H1 (cell line): ENCODE measurements around the gene GABRA4. TPM values are rescaled to one million over a fixed set of nuclear protein-coding genes. Genes with fewer than 3 reads are reported as not detected.

ENCODE experiments used
- CTCF ChIA-PET: fragments of 300-600 bp; sonication (Branson Sonifier 250); formaldehyde crosslinking; loops from one replicate; lab custom pipeline; 2021; ENCODE audit not compliant: partially characterized antibody; lab: Charles Lee
- POLR2A ChIA-PET: fragments of 300-600 bp; sonication (Branson Sonifier 250); formaldehyde crosslinking; loops from one replicate; lab custom pipeline; 2021; ENCODE audit warnings: inconsistent platforms; ENCODE audit not compliant: partially characterized antibody; lab: Charles Lee
- DNase-seq, 2 experiments: peaks; one replicate each; pipeline versions ENCODE4 v3.0.0 to v3.0.0-alpha.2; 2010 to 2022; ENCODE audit warnings: low spot score in 2 of 2, low read depth in 1 of 2, mixed read lengths in 1 of 2
- FAIRE-seq: peaks from 2 replicates; lab custom pipeline; 2011; peaks lifted over from hg19 to GRCh38; lab: Jason Lieb, UNC
- H2AFZ ChIP-seq: 2 replicates; pipeline ENCODE4 v1.8.1; 2012; ENCODE audit warnings: low read length, inconsistent platforms
- H2AK5ac ChIP-seq: 2 replicates; pipeline ENCODE4 v1.6.1; 2013; ENCODE audit warnings: low read depth, low read length
- H2BK120ac ChIP-seq: replicated peaks from 2 replicates; pipeline ENCODE3; 2013; ENCODE audit warnings: low read depth, low read length, inconsistent platforms
- H2BK12ac ChIP-seq: 2 replicates; pipeline ENCODE4 v1.6.1; 2013; ENCODE audit warnings: low read depth, low read length
- H2BK15ac ChIP-seq: 2 replicates; pipeline ENCODE4 v1.6.1; 2013; ENCODE audit warnings: low read length
- H2BK20ac ChIP-seq: 2 replicates; pipeline ENCODE4 v1.6.1; 2013; ENCODE audit warnings: low read length
- H2BK5ac ChIP-seq: 2 replicates; pipeline ENCODE4 v1.6.1; 2013; ENCODE audit warnings: low read depth, low read length
- H3K14ac ChIP-seq: 2 replicates; pipeline ENCODE4 v1.6.1; 2013; ENCODE audit warnings: inconsistent platforms; ENCODE audit not compliant: insufficient read length
- H3K18ac ChIP-seq: 2 replicates; pipeline ENCODE4 v1.6.1; 2013; ENCODE audit warnings: low read length; ENCODE audit errors: extremely low read depth
- H3K23ac ChIP-seq: 2 replicates; pipeline ENCODE4 v1.6.1; 2013; ENCODE audit warnings: inconsistent platforms; ENCODE audit not compliant: insufficient read length
- H3K23me2 ChIP-seq: 2 replicates; pipeline ENCODE4 v1.6.1; 2013; ENCODE audit warnings: low read depth, low read length
- H3K27ac ChIP-seq: 2 replicates; pipeline ENCODE4 v1.6.1; 2011; ENCODE audit warnings: low read depth, low read length, inconsistent platforms
- H3K27me3 ChIP-seq, 4 experiments: replicated peaks in 1 of 4; 1 replicate in 1 of 4; 2 replicates in 3 of 4; pipeline versions ENCODE4 v1.6.1 to v1.8.1; 2011 to 2013; ENCODE audit warnings: low read length in 3 of 4, mild to moderate bottlenecking in 3 of 4, inconsistent platforms in 2 of 4, mixed read lengths in 2 of 4, moderate library complexity in 1 of 4; ENCODE audit not compliant: control insufficient read depth in 3 of 4, insufficient read depth in 3 of 4; ENCODE audit errors: extremely low read depth in 1 of 4
- H3K36me3 ChIP-seq, 4 experiments: 2 replicates each; pipeline versions ENCODE4 v1.6.1 to v1.8.1; 2011 to 2013; ENCODE audit warnings: mild to moderate bottlenecking in 4 of 4, low read length in 3 of 4, moderate library complexity in 2 of 4, control low read depth in 1 of 4, inconsistent platforms in 1 of 4; ENCODE audit not compliant: insufficient read depth in 4 of 4, control insufficient read depth in 2 of 4
- H3K4ac ChIP-seq: replicated peaks from 2 replicates; pipeline ENCODE3; 2013; ENCODE audit warnings: low read length, low read depth, mixed read lengths, inconsistent platforms; ENCODE audit not compliant: insufficient read length
- H3K4me1 ChIP-seq, 4 experiments: replicated peaks in 1 of 4; 1 replicate in 1 of 4; 2 replicates in 3 of 4; pipeline versions ENCODE4 v1.6.1 to v1.8.1; 2011 to 2013; ENCODE audit warnings: low read length in 3 of 4, inconsistent platforms in 2 of 4, mixed read lengths in 1 of 4; ENCODE audit not compliant: insufficient read depth in 4 of 4, control insufficient read depth in 3 of 4
- H3K4me2 ChIP-seq, 2 experiments: 2 replicates each; pipeline versions ENCODE4 v1.6.1 to v1.8.1; 2011 to 2013; ENCODE audit warnings: low read depth in 2 of 2, low read length in 2 of 2, control low read depth in 1 of 2, inconsistent platforms in 1 of 2, mild to moderate bottlenecking in 1 of 2; ENCODE audit not compliant: insufficient read depth in 1 of 2
- H3K4me3 ChIP-seq, 4 experiments: fragments of 200-600, 300-600 bp in 1 of 4; sonication (generic), shearing (Covaris generic), sonication (Bioruptor Twin) in 1 of 4; 2 replicates each; pipeline versions ENCODE4 v1.5.1 to v1.8.1; 2011 to 2016; ENCODE audit warnings: low read length in 4 of 4, low read depth in 3 of 4, control low read depth in 2 of 4, inconsistent platforms in 2 of 4, mild to moderate bottlenecking in 2 of 4, mixed read lengths in 1 of 4, moderate library complexity in 1 of 4; ENCODE audit not compliant: insufficient read depth in 2 of 4; ENCODE audit errors: extremely low read depth in 1 of 4
- H3K56ac ChIP-seq: replicated peaks from 2 replicates; pipeline ENCODE3; 2013; ENCODE audit warnings: low read depth, mild to moderate bottlenecking, mixed read lengths, low read length, inconsistent platforms; ENCODE audit not compliant: insufficient read length
- H3K79me1 ChIP-seq: 2 replicates; pipeline ENCODE4 v1.6.1; 2013; ENCODE audit warnings: low read depth, low read length, control low read depth
- H3K79me2 ChIP-seq, 2 experiments: 2 replicates each; pipeline versions ENCODE4 v1.6.1 to v1.8.1; 2012 to 2013; ENCODE audit warnings: low read length in 2 of 2, mild to moderate bottlenecking in 2 of 2, inconsistent platforms in 1 of 2; ENCODE audit not compliant: insufficient read depth in 2 of 2, control insufficient read depth in 1 of 2
- H3K9ac ChIP-seq, 4 experiments: replicated peaks in 1 of 4; 1 replicate in 1 of 4; 2 replicates in 3 of 4; pipeline versions ENCODE4 v1.6.1 to v1.8.1; 2011 to 2013; ENCODE audit warnings: low read depth in 3 of 4, low read length in 3 of 4, control low read depth in 2 of 4, mild to moderate bottlenecking in 2 of 4, moderate library complexity in 2 of 4, inconsistent platforms in 1 of 4; ENCODE audit errors: extremely low read depth in 1 of 4
- H3K9me3 ChIP-seq, 2 experiments: 2 replicates each; pipeline versions ENCODE4 v1.6.1 to v1.8.1; 2012 to 2013; ENCODE audit warnings: mild to moderate bottlenecking in 2 of 2, moderate library complexity in 2 of 2, control low read depth in 1 of 2, inconsistent platforms in 1 of 2, low read depth in 1 of 2, low read length in 1 of 2, mixed read lengths in 1 of 2; ENCODE audit not compliant: insufficient read depth in 2 of 2
- H4K20me1 ChIP-seq, 2 experiments: replicated peaks in 1 of 2; 2 replicates each; pipeline versions ENCODE3 to v1.8.1; 2011 to 2013; ENCODE audit warnings: inconsistent platforms in 2 of 2, low read length in 2 of 2, mild to moderate bottlenecking in 1 of 2; ENCODE audit not compliant: insufficient read depth in 2 of 2, control insufficient read depth in 1 of 2
- H4K5ac ChIP-seq: 2 replicates; pipeline ENCODE4 v1.6.1; 2013; ENCODE audit warnings: low read length, low read depth, mixed read lengths, inconsistent platforms; ENCODE audit not compliant: insufficient read length
- H4K8ac ChIP-seq: 2 replicates; pipeline ENCODE4 v1.8.0; 2013; ENCODE audit warnings: mild to moderate bottlenecking, moderate library complexity, low read length, inconsistent platforms; ENCODE audit not compliant: insufficient read depth; ENCODE audit errors: extremely low read depth
- H4K91ac ChIP-seq: replicated peaks from 2 replicates; pipeline ENCODE3; 2013; ENCODE audit warnings: low read length, mixed read lengths, inconsistent platforms; ENCODE audit not compliant: insufficient read length
- CTCF ChIP-seq, 3 experiments: IDR thresholded peaks; 1 replicate in 2 of 3; 2 replicates in 1 of 3; pipeline versions ENCODE4 v1.5.1 to v1.6.1; 2011; ENCODE audit warnings: low read length in 3 of 3, mild to moderate bottlenecking in 3 of 3, inconsistent platforms in 2 of 3, low read depth in 1 of 3, moderate library complexity in 1 of 3; ENCODE audit not compliant: insufficient read depth in 1 of 3; ENCODE audit errors: control extremely low read depth in 1 of 3
- KDM1A ChIP-seq: fragments of 200-600, 300-600 bp; sonication (generic); IDR thresholded peaks from 2 replicates; pipeline ENCODE4 v1.7.1; 2016; ENCODE audit warnings: mild to moderate bottlenecking, low read length, borderline replicate concordance
- NRF1 ChIP-seq: IDR thresholded peaks from 2 replicates; pipeline ENCODE4 v1.6.1; 2011; ENCODE audit warnings: mild to moderate bottlenecking, low read depth, low read length, improper control_type of control experiment
- PHF8 ChIP-seq: fragments of 200-600 bp; sonication (generic); conservative IDR thresholded peaks from 2 replicates; pipeline ENCODE4 v1.7.1; 2012; ENCODE audit warnings: low read depth, mild to moderate bottlenecking, inconsistent platforms, low read length, moderate library complexity
- RXRA ChIP-seq: IDR thresholded peaks from 2 replicates; pipeline ENCODE4 v1.6.1; 2011; ENCODE audit warnings: low read depth, mild to moderate bottlenecking, low read length, moderate library complexity; ENCODE audit not compliant: insufficient read depth
- SP4 ChIP-seq: IDR thresholded peaks from 2 replicates; pipeline ENCODE4 v1.6.1; 2012; ENCODE audit warnings: low read length, inconsistent platforms
- SRF ChIP-seq: IDR thresholded peaks from 2 replicates; pipeline ENCODE4 v1.6.1; 2011; ENCODE audit warnings: mild to moderate bottlenecking, low read depth, low read length, moderate library complexity
- ZNF274 ChIP-seq: IDR thresholded peaks from 2 replicates; pipeline ENCODE4 v1.7.0; 2012; ENCODE audit warnings: low read length, borderline replicate concordance; ENCODE audit errors: extremely low read depth
- WGBS, 2 experiments: shearing (Covaris generic) in 1 of 2; methylation state at CpG; one replicate each; pipeline versions ENCODE4 v1.1.6 to v1.1.7; 2013 to 2015; ENCODE audit warnings: low lambda C conversion rate in 2 of 2, mixed read lengths in 2 of 2, inconsistent platforms in 1 of 2, low coverage in 1 of 2, missing lambda C conversion rate in 1 of 2; ENCODE audit not compliant: insufficient replicate concordance in 2 of 2, insufficient coverage in 1 of 2, insufficient read length in 1 of 2; ENCODE audit errors: extremely low coverage in 1 of 2, missing lambda C conversion rate in 1 of 2; 5-methylcytosine and 5-hydroxymethylcytosine counted together
- polyA plus RNA-seq, 7 experiments: library from polyadenylated mRNA; depleted of rRNA in 3 of 7; stranded (reverse) in 5 of 7; unstranded in 2 of 7; fragments of >200 nt in 5 of 7; fragments of 200-250 nt in 2 of 7; gene quantifications; 1 replicate in 5 of 7; 2 replicates in 1 of 7; 4 replicates in 1 of 7; pipeline versions ENCODE4 v1.2.1 to v1.2.3, GENCODE V29; 2011 to 2013; ENCODE audit warnings: missing spikeins in 2 of 7, mixed read lengths in 2 of 7
- total RNA-seq: library from RNA; stranded (reverse); fragmentation: NEBNext Ultra II Directional; extraction: Animal tissue kit (Norgen Biotek cat#: 25700); gene quantifications from 2 replicates; pipeline ENCODE4 v1.2.1, GENCODE V29; 2021

GABRA4 gene
- total and polyA plus RNA-seq, 2 of the 8 experiments (the other 6 are each of a cell fraction or from before 2014, with no cell fraction given): 0.09 to 0.37 TPM

GRCh38 chr4:46952451-46952850 lies 40.9 kb downstream of the GABRA4 start:
- H3K4ac ChIP-seq: no peak overlapping the region
- H3K79me1 ChIP-seq: no peaks in the 10 kb centered on the region
- no peak overlapping the region for H2BK120ac ChIP-seq
- no peaks in the 10 kb centered on the region for H3K79me2 ChIP-seq
- WGBS, 2 experiments: 89% methylated on average over 2 of the region's 2 CpGs; no CpG with 5 or more reads in 1 of the 2 experiments
- TF ChIP-seq NRF1: no peak
- TF ChIP-seq ZNF274: no peak
- no peak for TF ChIP-seq PHF8
- TF ChIP-seq SP4: no peak
- no peak for TF ChIP-seq RXRA
- TF ChIP-seq CTCF (IDR thresholded peaks at IDR 0.05; ENCODE audit: control extremely low read depth in 1 of 3, insufficient read depth in 1 of 3, low read depth in 1 of 3, low read length in 3 of 3): no peak
- TF ChIP-seq SRF: no peak
- TF ChIP-seq KDM1A: no peak
- H2BK15ac ChIP-seq: no peak overlapping the region
- H2BK20ac ChIP-seq: no peak overlapping the region
- H3K4me2 ChIP-seq: no peak overlapping the region
- no peaks in the 10 kb centered on the region for H3K9me3 ChIP-seq
- no peaks in the 10 kb centered on the region for H3K23me2 ChIP-seq
- no peak overlapping the region for H3K14ac ChIP-seq
- ChIA-PET POLR2A (no interaction called here), CTCF (interaction anchor here (1.9 kb wide), 1 partner anchor 21 kb away, joined by 5 read pairs; no protein-coding TSS in a partner anchor)
- H3K18ac ChIP-seq: no peak overlapping the region
- H4K91ac ChIP-seq: no peak overlapping the region
- no peak overlapping the region for H2AK5ac ChIP-seq
- no peak overlapping the region for H2AFZ ChIP-seq
- H3K4me3 ChIP-seq: no peak overlapping the region
- H3K4me1 ChIP-seq: no peaks in the 10 kb centered on the region
- H2BK12ac ChIP-seq: no peak overlapping the region
- H3K27ac ChIP-seq: no peak overlapping the region
- no peaks in the 10 kb centered on the region for H4K20me1 ChIP-seq
- H3K36me3 ChIP-seq: no peaks in the 10 kb centered on the region
- DNase-seq (no peak), FAIRE-seq (no peak)
- H4K8ac ChIP-seq: no peak overlapping the region
- no peaks in the 10 kb centered on the region for H3K27me3 ChIP-seq
- no peak overlapping the region for H4K5ac ChIP-seq
- no peak overlapping the region for H2BK5ac ChIP-seq
- H3K56ac ChIP-seq: no peak overlapping the region
- no peak overlapping the region for H3K9ac ChIP-seq
- no peak overlapping the region for H3K23ac ChIP-seq
